Measurements from ENCODE around the gene ERF. TPM values are rescaled to one million over a fixed set of nuclear protein-coding genes. Genes with fewer than 3 reads are reported as not detected.

The ERF gene
- polyA plus RNA-seq, 1 donor, result 34.5 TPM

- DNase-seq, result no peak
These were observed 46.3 kb downstream of the ERF start for GRCh38 chr19:42208612-42209011.

GRCh38 chr19:42207767-42208271 is 47.1 kb downstream of the ERF start:
- DNase-seq, result no peak

DNA sequence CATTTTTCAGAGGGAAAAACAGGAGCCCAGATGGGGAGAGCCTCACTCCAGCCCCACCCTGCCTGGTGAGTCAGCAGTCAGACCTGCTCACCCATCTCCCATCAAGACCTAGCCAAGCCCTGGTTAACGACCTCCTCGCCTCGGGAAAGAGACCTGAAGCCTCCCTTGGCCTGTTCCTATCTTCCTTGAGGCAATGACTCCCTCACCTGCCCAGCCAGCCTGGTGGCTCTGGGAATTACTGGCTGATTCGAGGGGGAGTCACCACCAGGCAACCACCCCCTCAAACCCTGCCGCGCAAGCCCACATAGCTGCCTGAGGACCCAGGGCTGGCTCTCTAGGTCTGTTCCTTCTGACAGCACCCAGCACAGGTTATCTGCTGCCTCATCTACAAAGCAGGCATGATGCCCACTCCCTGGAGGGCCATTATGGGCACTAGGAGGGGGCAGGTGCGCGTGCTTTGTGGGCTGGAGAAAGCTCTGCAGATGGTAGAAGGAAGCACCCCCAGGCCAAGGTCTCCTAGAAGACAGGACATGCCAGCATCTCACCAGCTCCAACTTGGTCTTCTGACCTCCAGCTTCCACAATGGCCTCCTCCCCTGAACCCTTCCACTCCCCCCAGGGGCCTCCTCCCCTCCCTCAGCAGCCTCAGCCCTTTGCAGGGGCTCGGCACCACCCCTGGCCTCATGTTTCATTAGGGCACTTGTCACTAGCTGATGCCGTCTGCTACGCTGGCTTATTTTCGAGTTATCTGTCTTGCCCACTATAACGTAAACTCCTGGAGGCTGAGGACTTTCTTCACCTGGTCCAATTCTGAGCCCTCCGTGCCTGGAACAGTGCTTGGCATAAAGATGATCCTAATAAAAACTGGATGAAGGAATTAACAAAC is 47.8 kb downstream of the ERF start:
- DNase-seq, result no peak

GRCh38 chr19:42204664-42205063 is 50.3 kb downstream of the ERF start:
- no peak for DNase-seq

DNA sequence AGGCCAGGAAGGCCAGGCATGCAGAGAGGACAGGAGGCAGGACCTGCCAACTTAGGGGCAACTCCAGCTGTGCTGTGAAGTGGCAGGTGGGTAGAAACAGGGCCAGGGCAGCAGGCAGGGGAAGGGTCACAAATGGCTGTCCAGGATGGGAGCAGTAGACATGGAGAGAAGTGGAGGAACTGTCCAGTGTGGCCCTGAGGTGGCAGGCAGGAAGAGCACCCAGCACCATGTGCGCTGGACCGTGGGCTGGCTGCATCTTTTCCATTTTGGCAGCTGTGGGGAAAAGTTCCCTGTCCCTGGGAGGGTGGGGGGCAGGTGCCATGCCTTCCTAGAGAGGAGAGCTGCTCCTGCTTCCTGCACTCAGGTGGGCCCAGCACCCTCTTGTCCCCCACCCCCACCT is 51.2 kb downstream of the ERF start:
- no peak for DNase-seq

- DNase-seq, result no peak
These were observed 52.5 kb downstream of the ERF start for GRCh38 chr19:42202290-42202880.

DNA sequence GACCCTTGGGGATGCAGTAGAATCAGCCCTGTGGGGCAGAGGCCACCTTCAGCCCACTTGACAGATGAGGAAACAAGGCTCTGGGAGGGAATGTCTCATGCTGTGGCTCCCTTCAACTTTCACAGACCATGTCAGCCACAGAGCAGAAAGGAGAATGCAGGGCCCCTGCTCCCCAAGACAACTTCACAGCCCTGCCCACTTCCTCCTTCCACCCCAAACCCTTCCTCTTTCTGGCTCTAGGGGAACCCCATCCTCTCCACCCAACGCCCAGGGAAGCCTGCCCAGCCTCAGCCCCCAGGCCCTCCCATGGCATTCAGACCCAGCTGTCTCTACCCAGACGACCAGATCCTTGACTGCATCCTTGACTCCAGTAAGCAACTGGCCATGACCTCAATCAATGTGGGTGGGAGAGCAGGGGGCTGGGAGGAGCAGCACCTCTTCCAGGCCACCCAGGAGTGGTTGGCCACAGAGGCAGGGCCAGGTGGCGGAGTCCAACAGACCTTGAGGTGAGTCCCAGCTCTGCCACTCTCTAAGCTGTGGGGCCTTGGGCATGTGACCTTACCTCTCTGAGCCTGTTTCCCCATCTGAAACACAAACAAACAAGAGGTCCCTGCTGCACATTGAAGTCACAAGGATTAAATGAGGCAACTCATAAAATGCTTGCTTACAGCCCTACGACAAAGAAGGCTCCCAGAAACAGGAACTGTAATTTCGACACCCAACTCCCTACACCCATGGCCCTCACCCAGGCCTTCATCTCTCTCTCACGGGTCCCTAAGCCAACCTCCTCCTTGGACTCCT is 53.2 kb downstream of the ERF start:
- DNase-seq, result no peak

GRCh38 chr19:42200116-42200715 is 54.7 kb downstream of the ERF start:
- DNase-seq, result no peak

DNA sequence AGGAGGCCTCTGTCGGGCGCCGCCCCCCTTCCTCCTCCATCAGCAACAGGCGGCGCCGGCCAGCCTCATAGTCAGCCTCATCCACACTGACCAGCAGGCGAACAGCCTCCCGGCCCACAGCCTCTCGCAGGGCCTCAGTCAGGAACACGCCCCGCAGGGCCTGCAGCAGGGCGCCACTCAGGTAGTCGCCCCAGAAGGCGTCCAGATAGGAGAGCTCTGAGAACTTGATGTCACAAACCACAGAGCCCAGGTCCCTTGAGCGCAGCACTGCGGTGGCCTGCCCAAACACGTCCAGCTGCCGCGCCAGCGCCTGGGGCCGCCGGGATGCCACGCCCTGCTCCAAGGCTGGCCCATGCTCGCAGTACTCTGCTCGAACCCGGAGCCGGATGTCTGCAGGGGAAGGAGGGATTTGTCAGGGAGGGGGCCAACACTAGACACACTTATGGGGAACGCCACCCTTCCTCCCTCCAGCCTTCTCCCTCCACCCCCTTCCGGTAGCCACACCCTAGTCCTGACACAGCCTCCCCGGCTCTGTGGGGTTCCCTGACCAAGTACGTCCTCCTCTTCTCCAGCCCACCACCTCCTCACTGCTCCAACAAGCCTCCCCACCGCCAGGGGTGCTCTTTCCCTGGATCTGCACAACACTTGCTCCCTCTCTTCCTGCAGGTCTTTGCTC is 55.4 kb downstream of the ERF start:
- DNase-seq, result no peak

DNA sequence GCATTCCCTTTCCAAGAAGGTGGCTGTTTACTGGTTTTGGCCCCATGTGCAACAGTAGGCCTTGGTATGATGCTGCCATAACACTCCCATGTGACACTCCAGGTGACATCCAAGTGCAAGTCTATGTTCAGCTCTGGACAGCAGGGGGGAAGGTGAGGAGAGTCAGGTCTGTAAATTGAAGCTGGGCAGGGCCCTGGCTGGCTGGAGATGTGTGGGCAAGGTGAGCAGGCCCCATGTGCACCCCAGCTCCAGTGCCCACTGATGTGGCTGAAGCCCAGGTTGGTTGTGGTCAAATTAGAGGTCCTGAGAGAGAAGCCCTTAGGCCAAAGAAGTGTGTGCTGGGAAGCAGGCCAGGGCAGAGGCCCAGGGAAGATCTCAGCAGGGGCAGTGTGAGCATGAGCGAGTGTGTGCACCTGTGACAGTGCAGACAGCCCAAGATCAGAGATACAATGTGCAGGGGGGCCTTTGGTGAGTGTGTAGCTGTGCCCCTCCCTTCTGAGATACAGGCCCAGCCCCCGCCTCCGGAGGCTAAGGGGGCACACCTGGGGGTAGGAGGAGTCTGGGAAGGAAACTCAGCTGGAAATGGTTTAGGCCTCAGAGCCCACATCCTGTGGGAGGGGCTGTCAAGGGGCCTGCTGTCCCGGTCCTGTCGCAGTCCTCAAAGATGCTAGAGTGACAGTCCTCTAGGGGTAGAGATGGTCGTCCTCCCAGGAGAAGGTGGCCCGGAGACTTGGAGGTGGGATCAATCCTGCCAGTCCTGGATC is 56.1 kb downstream of the ERF start:
- no peak for DNase-seq

Other genes starting within 250 kb of the ERF start
- 2.2 TPM for gene GRIK5, start 184.9 kb downstream of the ERF start, polyA plus RNA-seq (ENCODE audit: insufficient read length)
- 12.4 TPM for gene ZNF574, start 179.0 kb downstream of the ERF start, polyA plus RNA-seq (ENCODE audit: insufficient read length)
- 2.0 TPM for gene POU2F2, start 122.7 kb downstream of the ERF start, polyA plus RNA-seq (ENCODE audit: insufficient read length)
- gene DEDD2, start 37.5 kb downstream of the ERF start, polyA plus RNA-seq (ENCODE audit: insufficient read length), result 16.6 TPM
- 6.7 TPM for gene ZNF526, start 34.8 kb downstream of the ERF start, polyA plus RNA-seq (ENCODE audit: insufficient read length)
- gene GSK3A, start 12.5 kb downstream of the ERF start, polyA plus RNA-seq (ENCODE audit: insufficient read length), result 47.4 TPM
- 44.8 TPM for gene CIC, start 14.1 kb upstream of the ERF start, polyA plus RNA-seq (ENCODE audit: insufficient read length)
- 0.53 TPM for gene PRR19, start 47.0 kb upstream of the ERF start, polyA plus RNA-seq (ENCODE audit: insufficient read length)
- 33.6 TPM for gene PAFAH1B3, start 47.5 kb upstream of the ERF start, polyA plus RNA-seq (ENCODE audit: insufficient read length)
- gene TMEM145, start 58.2 kb upstream of the ERF start, polyA plus RNA-seq (ENCODE audit: insufficient read length), result 0.41 TPM
- gene MEGF8, start 70.5 kb upstream of the ERF start, polyA plus RNA-seq (ENCODE audit: insufficient read length), result 30.9 TPM
- gene CNFN, start 135.2 kb upstream of the ERF start, polyA plus RNA-seq (ENCODE audit: insufficient read length), result not detected
- 11.6 TPM for gene LIPE, start 172.3 kb upstream of the ERF start, polyA plus RNA-seq (ENCODE audit: insufficient read length)
- gene CXCL17, start 187.8 kb upstream of the ERF start, polyA plus RNA-seq (ENCODE audit: insufficient read length), result not detected